ENCODE measurements around the gene ERBIN. TPM values are rescaled to one million over a fixed set of nuclear protein-coding genes. Genes with fewer than 3 reads are reported as not detected.

The ERBIN gene
- total and polyA plus RNA-seq, 2 donors (not counting 1 experiment from before 2014, with no cell fraction given): 69.1 to 127 TPM

- Histone ChIP-seq H4K20me1 (ENCODE audit: control insufficient read depth, extremely low read depth, insufficient read depth, low read length) (no peaks in the 10 kb centered on the region), H3K36me3 (ENCODE audit: control insufficient read depth, insufficient read depth, low read length) (peaks cover 3% of the 10 kb centered on the region), H3K27me3 (ENCODE audit: control insufficient read depth, insufficient read depth, low read length) (no peaks in the 10 kb centered on the region), H2AFZ (ENCODE audit: low read length) (no peak overlapping the region), H3K4me3 (replicated peaks in 1 of 4; ENCODE audit: control extremely low read depth in 1 of 4, insufficient read depth in 1 of 4, low read depth in 3 of 4, low read length in 4 of 4) (no peak overlapping the region), H3K4me2 (ENCODE audit: extremely low read depth, insufficient read depth, low read length) (no peak overlapping the region), H3K79me2 (ENCODE audit: control insufficient read depth, insufficient read depth, low read length) (peaks cover 9% of the 10 kb centered on the region), H3K4me1 (ENCODE audit: control insufficient read depth, extremely low read depth, insufficient read depth, low read length) (no peaks in the 10 kb centered on the region), H3K9ac (ENCODE audit: insufficient read depth, low read length) (no peak overlapping the region), H3K9me3 (ENCODE audit: control insufficient read depth, insufficient read depth, low read depth, low read length) (no peaks in the 10 kb centered on the region), H3K27ac (ENCODE audit: insufficient read depth, low read length) (no peak overlapping the region)
- DNase-seq (ENCODE audit: low read depth in 2 of 2): no peak
- TF ChIP-seq CTCF (conservative IDR thresholded peaks at IDR 0.05 in 1 of 2, IDR thresholded peaks at IDR 0.05 in 1 of 2; ENCODE audit: low read depth in 1 of 2, low read length in 2 of 2) (no peak), EZH2 (IDR thresholded peaks at IDR 0.05; ENCODE audit: low read length, missing control alignments) (no peak)
These were observed 140.5 kb downstream of the ERBIN start for GRCh38 chr5:66066826-66067225.

DNA sequence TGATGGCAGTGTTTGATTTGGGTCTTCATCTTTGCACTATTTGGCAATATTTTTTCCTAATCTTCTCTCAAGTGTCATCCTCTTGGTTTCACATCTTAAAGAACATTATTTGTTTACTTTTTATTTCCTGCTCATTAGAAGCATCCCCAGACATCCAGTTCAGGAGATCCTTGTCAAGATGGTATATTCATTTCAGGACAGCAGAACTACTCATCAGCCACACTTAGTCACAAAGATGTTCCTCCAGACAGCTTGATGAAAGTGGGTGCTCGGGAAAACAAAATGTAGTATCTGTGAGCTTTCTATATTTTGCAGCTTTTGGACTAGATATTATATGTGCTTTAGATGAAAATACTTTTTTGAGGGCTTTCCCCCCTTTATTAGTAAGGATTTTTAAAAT is 145.7 kb downstream of the ERBIN start:
- DNase-seq (ENCODE audit: low read depth in 2 of 2): no peak
- H3K4me1 ChIP-seq (ENCODE audit: control insufficient read depth, extremely low read depth, insufficient read depth, low read length): no peaks in the 10 kb centered on the region
- no peaks in the 10 kb centered on the region for H4K20me1 ChIP-seq (ENCODE audit: control insufficient read depth, extremely low read depth, insufficient read depth, low read length)
- no peak overlapping the region for H3K9ac ChIP-seq (ENCODE audit: insufficient read depth, low read length)
- TF ChIP-seq EZH2 (IDR thresholded peaks at IDR 0.05; ENCODE audit: low read length, missing control alignments) (no peak), CTCF (conservative IDR thresholded peaks at IDR 0.05 in 1 of 2, IDR thresholded peaks at IDR 0.05 in 1 of 2; ENCODE audit: low read depth in 1 of 2, low read length in 2 of 2) (no peak)
- peaks cover 3% of the 10 kb centered on the region for H3K36me3 ChIP-seq (ENCODE audit: control insufficient read depth, insufficient read depth, low read length)
- no peak overlapping the region for H2AFZ ChIP-seq (ENCODE audit: low read length)
- H3K79me2 ChIP-seq (ENCODE audit: control insufficient read depth, insufficient read depth, low read length): peaks cover 2% of the 10 kb centered on the region
- H3K4me3 ChIP-seq (replicated peaks in 1 of 4; ENCODE audit: control extremely low read depth in 1 of 4, insufficient read depth in 1 of 4, low read depth in 3 of 4, low read length in 4 of 4): no peak overlapping the region
- H3K9me3 ChIP-seq (ENCODE audit: control insufficient read depth, insufficient read depth, low read depth, low read length): no peaks in the 10 kb centered on the region
- no peak overlapping the region for H3K4me2 ChIP-seq (ENCODE audit: extremely low read depth, insufficient read depth, low read length)
- H3K27ac ChIP-seq (ENCODE audit: insufficient read depth, low read length): no peak overlapping the region
- no peaks in the 10 kb centered on the region for H3K27me3 ChIP-seq (ENCODE audit: control insufficient read depth, insufficient read depth, low read length)

- no peaks in the 10 kb centered on the region for H4K20me1 ChIP-seq (ENCODE audit: control insufficient read depth, extremely low read depth, insufficient read depth, low read length)
- no peak overlapping the region for H3K4me2 ChIP-seq (ENCODE audit: extremely low read depth, insufficient read depth, low read length)
- no peak for DNase-seq (ENCODE audit: low read depth in 2 of 2)
- H3K9ac ChIP-seq (ENCODE audit: insufficient read depth, low read length): no peak overlapping the region
- no peaks in the 10 kb centered on the region for H3K27me3 ChIP-seq (ENCODE audit: control insufficient read depth, insufficient read depth, low read length)
- no peaks in the 10 kb centered on the region for H3K4me1 ChIP-seq (ENCODE audit: control insufficient read depth, extremely low read depth, insufficient read depth, low read length)
- H2AFZ ChIP-seq (ENCODE audit: low read length): no peak overlapping the region
- no peak overlapping the region for H3K27ac ChIP-seq (ENCODE audit: insufficient read depth, low read length)
- no peaks in the 10 kb centered on the region for H3K9me3 ChIP-seq (ENCODE audit: control insufficient read depth, insufficient read depth, low read depth, low read length)
- no peak overlapping the region for H3K4me3 ChIP-seq (replicated peaks in 1 of 4; ENCODE audit: control extremely low read depth in 1 of 4, insufficient read depth in 1 of 4, low read depth in 3 of 4, low read length in 4 of 4)
- no peaks in the 10 kb centered on the region for H3K36me3 ChIP-seq (ENCODE audit: control insufficient read depth, insufficient read depth, low read length)
- no peaks in the 10 kb centered on the region for H3K79me2 ChIP-seq (ENCODE audit: control insufficient read depth, insufficient read depth, low read length)
- no peak for TF ChIP-seq CTCF (conservative IDR thresholded peaks at IDR 0.05 in 1 of 2, IDR thresholded peaks at IDR 0.05 in 1 of 2; ENCODE audit: low read depth in 1 of 2, low read length in 2 of 2)
- TF ChIP-seq EZH2 (IDR thresholded peaks at IDR 0.05; ENCODE audit: low read length, missing control alignments): no peak
These were observed 148.5 kb downstream of the ERBIN start for GRCh38 chr5:66074901-66075300.

Data from fibroblast of lung (primary cell).